PC-3 (cell line): Measurements from ENCODE around the gene MPV17L.

Source experiments
- EZH2 ChIP-seq: fragments of 300-600 bp; sonication (generic); IDR thresholded peaks from one replicate; pipeline ENCODE4 v1.6.1; 2017; ENCODE audit warnings: antibody characterized with exemption, mild to moderate bottlenecking, low read length; ENCODE audit not compliant: unreplicated experiment
- EZH2phosphoT487 ChIP-seq: fragments of 300-600 bp; sonication (generic); IDR thresholded peaks from 2 replicates; pipeline ENCODE4 v1.6.1; 2018; ENCODE audit warnings: mild to moderate bottlenecking, antibody characterized with exemption, low read length, borderline replicate concordance
- TF ChIP-seq, protein P1 (sequence below): fragments of 300-600 bp; sonication (generic); conservative IDR thresholded peaks from 2 replicates; pipeline ENCODE4 v1.5.1; 2017; ENCODE audit warnings: antibody characterized with exemption, low read depth, mild to moderate bottlenecking, low read length

DNA sequence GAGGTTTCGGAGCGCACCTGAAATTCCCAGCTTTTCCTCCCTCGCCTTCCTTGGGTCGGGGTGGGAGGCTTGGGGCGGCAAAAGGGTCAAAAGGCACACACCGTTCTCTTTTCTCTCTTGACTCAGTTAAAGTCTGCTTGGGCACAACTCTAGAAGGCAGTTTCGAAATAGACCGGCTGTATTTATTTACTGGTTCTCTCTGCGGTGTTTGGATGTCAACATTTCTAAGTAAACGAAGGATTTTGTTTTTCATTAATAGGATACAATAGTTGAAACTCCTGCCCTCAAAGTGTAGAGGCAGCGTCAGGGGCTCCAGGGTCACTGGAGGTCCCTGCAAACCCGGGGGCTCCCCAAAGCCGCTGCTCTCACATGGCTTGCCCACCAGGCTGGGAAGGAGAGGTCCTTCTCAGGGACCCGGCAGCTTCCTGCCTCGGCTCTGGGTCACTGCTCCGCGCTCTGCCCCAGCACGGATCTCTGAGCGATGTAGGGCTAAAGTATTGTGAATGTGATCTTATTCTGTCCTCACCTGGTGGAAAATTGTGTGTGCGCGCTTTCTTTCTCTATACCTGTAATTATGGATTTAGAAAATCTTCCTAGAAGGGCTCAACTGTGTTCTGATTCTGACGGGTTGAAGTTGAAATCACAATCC lies 39.8 kb downstream of the MPV17L start:
- TF ChIP-seq, protein P1, sequence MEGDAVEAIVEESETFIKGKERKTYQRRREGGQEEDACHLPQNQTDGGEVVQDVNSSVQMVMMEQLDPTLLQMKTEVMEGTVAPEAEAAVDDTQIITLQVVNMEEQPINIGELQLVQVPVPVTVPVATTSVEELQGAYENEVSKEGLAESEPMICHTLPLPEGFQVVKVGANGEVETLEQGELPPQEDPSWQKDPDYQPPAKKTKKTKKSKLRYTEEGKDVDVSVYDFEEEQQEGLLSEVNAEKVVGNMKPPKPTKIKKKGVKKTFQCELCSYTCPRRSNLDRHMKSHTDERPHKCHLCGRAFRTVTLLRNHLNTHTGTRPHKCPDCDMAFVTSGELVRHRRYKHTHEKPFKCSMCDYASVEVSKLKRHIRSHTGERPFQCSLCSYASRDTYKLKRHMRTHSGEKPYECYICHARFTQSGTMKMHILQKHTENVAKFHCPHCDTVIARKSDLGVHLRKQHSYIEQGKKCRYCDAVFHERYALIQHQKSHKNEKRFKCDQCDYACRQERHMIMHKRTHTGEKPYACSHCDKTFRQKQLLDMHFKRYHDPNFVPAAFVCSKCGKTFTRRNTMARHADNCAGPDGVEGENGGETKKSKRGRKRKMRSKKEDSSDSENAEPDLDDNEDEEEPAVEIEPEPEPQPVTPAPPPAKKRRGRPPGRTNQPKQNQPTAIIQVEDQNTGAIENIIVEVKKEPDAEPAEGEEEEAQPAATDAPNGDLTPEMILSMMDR: no peak
- TF ChIP-seq EZH2phosphoT487 (no peak), EZH2 (no peak)
